Dermis blood vessel endothelial cell (primary cell): Measurements from ENCODE around the gene ABI3BP. TPM values are rescaled to one million over a fixed set of nuclear protein-coding genes. Genes with fewer than 3 reads are reported as not detected.

Source experiments
- DNase-seq: peaks from one replicate; pipeline ENCODE4 v3.0.0; 2010
- total RNA-seq: library from RNA; depleted of rRNA; stranded (reverse); fragments of >200 nt; gene quantifications from 2 replicates; pipeline ENCODE4 v1.2.3, GENCODE V29; 2014

ABI3BP gene
- total RNA-seq, 1 donor from 2014 or later, result 9.5 TPM

DNA sequence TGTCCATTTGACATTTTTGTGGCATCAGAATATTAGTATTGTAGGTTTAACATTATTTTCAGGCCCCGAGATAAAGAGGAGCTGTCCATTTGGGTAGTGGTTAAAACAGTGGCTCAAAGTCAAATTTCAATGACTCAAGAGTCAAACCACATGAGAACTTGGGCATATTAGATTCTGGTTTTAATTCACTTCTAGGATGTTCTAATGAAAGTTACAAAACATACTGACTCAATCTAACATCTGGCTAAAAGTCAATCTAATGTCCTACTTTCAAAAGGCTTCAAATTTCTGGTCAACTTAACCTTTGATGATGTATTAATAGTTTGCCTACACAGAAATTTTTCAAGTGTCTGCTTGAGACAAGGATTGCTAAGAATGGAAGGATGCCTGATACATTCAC, 112.4 kb downstream of the ABI3BP start:
- no peak for DNase-seq

- no peak for DNase-seq
These were observed 113.1 kb downstream of the ABI3BP start for GRCh38 chr3:100880072-100880471.

DNA sequence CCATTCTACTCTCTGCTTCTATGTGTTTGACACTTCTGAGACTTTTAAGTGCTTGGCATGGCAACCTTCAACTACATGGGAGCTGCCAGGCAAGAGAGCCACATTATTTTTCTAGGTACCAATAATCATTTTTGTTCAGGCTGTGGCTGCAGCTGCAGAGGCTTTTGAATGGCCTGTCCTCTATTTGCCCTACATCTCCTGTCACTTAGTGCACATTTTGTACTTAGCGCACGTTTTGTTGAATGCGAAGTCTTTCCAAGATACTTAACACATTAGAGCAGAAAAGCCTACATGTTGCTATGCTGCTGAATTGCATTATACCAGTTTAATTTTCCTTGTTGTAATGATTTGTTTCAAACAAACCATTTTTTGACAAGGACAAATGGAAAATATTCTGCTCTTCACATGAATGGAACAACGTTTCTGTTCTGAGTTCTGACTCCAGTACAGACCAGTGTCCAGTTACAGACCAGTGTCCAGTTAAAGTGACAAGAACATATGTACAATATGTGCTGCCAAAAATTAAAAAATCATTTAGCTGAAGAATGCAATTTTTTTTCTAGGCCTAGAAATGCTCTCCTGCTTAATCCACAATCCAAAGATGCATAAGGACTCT, 113.9 kb downstream of the ABI3BP start:
- no peak for DNase-seq

GRCh38 chr3:100877286-100877685, 115.9 kb downstream of the ABI3BP start:
- DNase-seq, result no peak

DNA sequence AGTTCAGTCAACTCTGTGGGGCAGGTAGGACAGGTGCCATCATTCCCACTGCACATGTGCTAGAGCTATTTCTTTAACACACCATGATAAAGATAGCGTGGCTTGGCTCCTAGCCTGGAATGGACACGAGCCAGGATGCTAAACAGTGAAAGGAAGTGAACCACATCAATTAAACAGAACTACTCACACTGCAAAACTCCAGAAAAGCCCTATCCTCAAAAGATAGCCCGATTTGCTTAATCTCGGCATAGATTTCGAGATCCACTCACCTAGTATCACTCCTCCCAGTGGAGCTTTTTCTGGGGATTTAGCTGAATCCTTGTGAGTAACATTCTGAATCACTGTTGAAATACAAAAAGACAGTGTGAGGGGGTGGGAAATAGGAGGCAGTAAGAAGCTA, 118.0 kb downstream of the ABI3BP start:
- peak; percentile 85 for DNase-seq

- no peak for DNase-seq
These were observed 119.6 kb downstream of the ABI3BP start for GRCh38 chr3:100873611-100874010.

GRCh38 chr3:100871306-100871705, 121.9 kb downstream of the ABI3BP start:
- DNase-seq, result no peak

DNA sequence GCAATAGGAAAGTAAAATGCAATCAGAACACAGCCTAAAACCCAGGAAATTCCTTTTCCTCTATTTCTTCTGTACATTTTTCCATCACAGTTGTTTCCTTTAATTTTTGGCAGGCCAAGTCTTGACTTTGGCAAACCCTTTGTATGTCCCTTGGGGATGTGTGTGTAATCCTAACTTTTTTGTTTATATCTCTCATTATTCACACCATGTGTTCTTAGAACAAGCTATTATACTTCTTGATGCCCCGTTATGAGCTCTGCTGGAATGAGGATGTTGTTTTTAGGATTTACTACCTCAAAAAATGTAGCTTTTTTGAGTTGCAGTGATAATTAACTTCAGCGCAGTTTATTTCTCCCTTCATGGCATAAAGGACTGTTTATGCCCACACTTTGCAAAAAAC, 123.4 kb downstream of the ABI3BP start:
- DNase-seq, result peak; percentile 58

- DNase-seq, result no peak
These were observed 124.3 kb downstream of the ABI3BP start for GRCh38 chr3:100868894-100869293.

GRCh38 chr3:100868096-100868495, 125.1 kb downstream of the ABI3BP start:
- DNase-seq, result no peak

DNA sequence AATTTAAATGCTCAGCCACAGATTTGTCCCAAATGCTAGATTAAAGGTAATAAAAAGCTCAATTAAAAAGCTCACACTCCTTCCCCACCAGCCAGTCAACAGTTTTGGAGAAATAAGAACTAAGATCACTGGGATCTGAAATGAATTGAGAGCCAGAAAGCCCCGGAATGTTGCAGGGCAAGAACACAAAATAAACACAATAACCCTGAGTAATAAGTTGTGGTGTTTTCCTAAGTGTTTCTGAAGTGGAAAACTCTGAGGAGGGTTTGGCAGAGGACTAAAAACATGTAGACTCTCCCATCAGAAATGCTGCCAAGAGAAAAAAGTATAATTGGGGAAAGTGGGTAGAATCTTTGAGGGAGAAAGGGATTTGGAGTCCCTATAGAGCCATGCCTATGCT, 127.8 kb downstream of the ABI3BP start:
- DNase-seq, result no peak

DNA sequence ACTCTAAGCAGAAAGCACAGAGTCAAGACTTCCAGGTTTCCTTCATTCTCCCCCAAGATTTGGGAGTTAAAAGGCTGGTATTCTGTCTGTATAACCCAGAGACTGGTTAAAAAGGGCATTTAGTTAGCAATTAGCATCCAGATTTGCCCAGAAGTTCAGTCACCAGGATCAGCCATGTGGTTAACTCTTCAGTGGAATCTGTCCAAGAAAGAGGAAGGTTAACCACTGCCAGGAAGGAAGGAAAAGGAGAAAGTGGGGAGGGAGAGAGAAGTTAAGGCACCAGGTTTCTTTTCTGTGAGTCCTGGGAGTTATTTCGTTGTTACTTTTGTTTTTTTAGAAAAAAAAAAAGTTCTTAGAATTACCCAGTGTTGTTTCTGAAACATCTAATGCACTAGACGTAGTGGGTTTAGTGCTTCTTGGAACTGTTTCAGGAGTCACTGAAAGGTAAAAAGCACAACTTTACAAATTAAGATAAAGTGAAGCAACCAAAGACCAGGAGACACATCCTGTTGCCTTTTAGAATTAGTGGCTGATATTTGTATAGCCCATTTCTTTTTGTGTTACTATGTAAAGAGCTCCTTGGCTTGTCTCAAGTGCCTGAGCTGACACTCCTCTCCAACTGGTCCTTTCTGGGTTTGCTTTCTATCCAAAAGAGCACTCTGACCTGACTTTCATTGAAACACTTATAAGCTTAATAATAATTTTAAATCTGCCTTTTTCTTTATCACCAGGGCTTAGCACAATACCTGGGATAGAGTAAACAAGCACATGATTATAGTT, 128.6 kb downstream of the ABI3BP start:
- DNase-seq, result no peak

GRCh38 chr3:100857863-100858262, 135.4 kb downstream of the ABI3BP start:
- DNase-seq, result no peak

GRCh38 chr3:100856821-100857220, 136.4 kb downstream of the ABI3BP start:
- DNase-seq, result no peak

DNA sequence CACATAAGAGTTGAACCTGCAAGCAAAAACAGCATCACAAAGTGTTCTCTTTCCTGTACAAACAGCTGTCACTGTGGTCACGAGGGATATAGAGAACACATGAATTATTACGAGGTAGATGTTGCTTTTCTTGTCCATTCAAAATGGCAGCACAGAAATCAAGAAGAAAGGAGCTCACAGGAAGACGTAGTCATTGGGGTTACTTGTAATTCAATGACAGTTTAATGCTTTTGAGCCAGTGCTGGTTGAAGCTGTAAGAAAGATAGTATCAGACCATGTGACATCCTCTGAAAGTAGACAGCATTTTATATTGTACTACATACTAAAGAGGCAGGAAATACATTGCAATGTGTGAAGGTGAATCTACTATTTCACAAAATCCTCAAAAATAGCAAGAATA, 140.4 kb downstream of the ABI3BP start:
- DNase-seq, result no peak

- no peak for DNase-seq
These were observed 142.5 kb downstream of the ABI3BP start for GRCh38 chr3:100850701-100851100.

GRCh38 chr3:100850156-100850555, 143.1 kb downstream of the ABI3BP start:
- DNase-seq, result no peak

- no peak for DNase-seq
These were observed 148.9 kb downstream of the ABI3BP start for GRCh38 chr3:100844063-100844936.

GRCh38 chr3:100838157-100838556, 155.1 kb downstream of the ABI3BP start:
- DNase-seq, result no peak

GRCh38 chr3:100836661-100837060, 156.6 kb downstream of the ABI3BP start:
- no peak for DNase-seq

GRCh38 chr3:100834332-100834731, 158.9 kb downstream of the ABI3BP start:
- no peak for DNase-seq

- no peak for DNase-seq
These were observed 159.7 kb downstream of the ABI3BP start for GRCh38 chr3:100833483-100833882.

- DNase-seq, result no peak
These were observed 161.6 kb downstream of the ABI3BP start for GRCh38 chr3:100831629-100832028.
